Right ventricle myocardium inferior (tissue), 1 donor: ENCODE results near the gene PTGDR. TPM values are rescaled to one million over a fixed set of nuclear protein-coding genes. Genes with fewer than 3 reads are reported as not detected.

Experiments
- ATAC-seq: fragments of 200-7000 bp; cut with Tn5 transposase; one replicate; pipeline ENCODE4 v1.9.1; 2020; ENCODE audit warnings: mild to moderate bottlenecking, moderate library complexity
- DNase-seq: peaks from one replicate; pipeline ENCODE4 v3.0.0; 2021; ENCODE audit errors: missing footprints
- intact Hi-C: fragments of 100-400 bp; cut with DNase I; formaldehyde crosslinking; loops from one replicate; pipeline ENCODE4 v1.11.0; 2022
- total RNA-seq: library from RNA; stranded (reverse); fragmentation: NEBNext Ultra II Directional; extraction: Animal tissue kit (Norgen Biotek cat#: 25700); gene quantifications from one replicate; pipeline ENCODE4 v1.2.1, GENCODE V29; 2021
- donor health status: DM: no; HTN: yes; CAD: no; lungs with severe emphysema.

Gene PTGDR
- total RNA-seq, 1 donor from 2014 or later, result 0.89 TPM

GRCh38 chr14:52303236-52303635 is 35.7 kb downstream of the PTGDR start:
- DNase-seq (no peak), ATAC-seq (no peak)
- intact Hi-C loops, result loop anchor here (5.0 kb wide), 1 partner anchor 169 kb away; no protein-coding TSS in a partner anchor

DNA sequence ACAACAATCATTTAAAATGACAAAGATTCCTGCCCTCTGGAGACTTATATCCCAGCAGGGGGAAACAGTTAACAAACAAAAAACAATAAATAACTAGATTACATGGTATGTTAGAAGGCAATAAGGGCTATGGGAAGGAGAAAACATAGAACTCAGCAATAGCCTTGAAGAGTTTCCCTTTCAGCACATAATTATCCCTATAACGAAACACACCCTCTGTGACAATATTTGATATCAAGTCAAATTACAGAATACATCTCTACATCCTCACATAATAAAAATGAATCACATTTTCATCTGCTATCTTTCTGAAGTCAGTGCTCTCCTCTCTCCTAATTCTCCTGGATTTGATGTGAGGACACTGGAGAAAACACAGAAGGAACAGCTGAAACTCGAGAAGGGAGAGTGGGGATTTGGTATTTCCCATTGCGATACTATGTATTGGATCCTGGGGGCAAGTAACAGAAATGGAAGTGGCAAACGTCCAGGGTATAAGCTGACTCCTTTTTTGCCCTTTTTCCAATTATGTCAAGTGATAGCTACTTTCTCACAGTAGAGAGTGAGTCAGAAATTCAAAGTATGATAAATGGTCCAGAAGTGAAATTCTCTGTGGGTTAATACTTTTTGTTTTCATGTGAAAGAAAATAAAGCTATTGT is 36.9 kb downstream of the PTGDR start:
- intact Hi-C loops, result loop anchor here (5.0 kb wide), 1 partner anchor 168 kb away; no protein-coding TSS in a partner anchor
- ATAC-seq, result no peak
- DNase-seq, result no peak

DNA sequence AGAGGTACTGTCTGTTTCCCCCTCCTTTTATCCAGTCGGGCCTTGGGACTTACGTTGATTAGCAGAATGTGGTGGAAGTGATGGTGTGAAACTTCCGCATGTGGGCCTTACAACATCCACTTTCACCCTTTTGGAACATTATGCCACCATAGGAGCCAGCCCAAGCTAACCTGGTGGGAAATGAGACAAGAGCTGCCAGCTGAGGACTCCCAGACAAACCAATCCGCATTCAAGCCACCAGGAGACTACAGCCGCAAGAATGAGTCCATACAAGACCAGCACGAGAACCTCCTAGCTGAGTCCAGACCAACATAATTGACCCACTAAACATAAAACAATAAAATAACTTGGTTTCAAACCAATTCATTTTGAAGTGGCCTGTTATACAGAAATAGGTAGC is 37.5 kb downstream of the PTGDR start:
- ATAC-seq, result no peak
- DNase-seq, result no peak
- intact Hi-C loops, result no loop called here

GRCh38 chr14:52307376-52307775 is 39.9 kb downstream of the PTGDR start:
- no peak for DNase-seq
- intact Hi-C loops, result no loop called here
- no peak for ATAC-seq

DNA sequence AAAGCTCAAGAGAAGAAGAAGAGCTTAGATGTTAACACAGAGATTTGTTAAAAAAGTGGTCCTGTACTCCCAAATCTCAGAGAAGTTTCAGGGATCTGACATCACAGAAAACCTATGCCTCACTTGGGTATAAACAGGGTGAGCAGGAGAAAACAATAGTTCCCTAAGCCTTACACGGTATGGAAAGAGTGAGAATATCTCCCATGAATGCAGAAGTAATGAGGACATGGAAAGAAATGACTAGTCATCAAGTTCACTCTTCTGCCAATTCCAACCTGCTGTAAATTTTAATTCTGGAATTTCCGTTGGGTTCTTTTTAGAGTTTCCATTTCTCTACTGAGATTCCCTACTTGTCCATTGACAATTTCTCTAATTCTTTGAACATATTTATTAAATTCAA is 40.4 kb downstream of the PTGDR start:
- ATAC-seq (no peak), DNase-seq (no peak)
- intact Hi-C loops, result no loop called here

DNA sequence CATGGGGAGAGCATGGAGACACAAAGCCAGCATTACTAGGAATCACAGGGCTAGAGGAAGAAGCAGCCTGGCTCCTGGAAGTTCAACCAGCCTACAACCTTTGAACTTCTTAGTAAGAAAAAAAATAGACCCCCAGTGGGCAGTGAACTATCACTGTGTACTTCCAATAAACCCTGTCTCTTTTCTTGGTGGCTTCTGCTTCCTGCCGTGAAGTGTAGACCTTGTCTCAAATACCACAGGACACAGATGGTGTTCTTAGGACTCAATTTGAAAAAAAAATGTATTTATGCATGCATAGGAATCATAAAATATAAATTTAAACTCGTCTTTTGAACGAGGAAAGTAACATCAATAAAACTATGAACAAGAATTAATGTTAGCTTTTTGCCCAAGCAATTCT is 43.0 kb downstream of the PTGDR start:
- ATAC-seq (no peak), DNase-seq (no peak)
- intact Hi-C loops, result no loop called here

- no peak for ATAC-seq
- no peak for DNase-seq
- intact Hi-C loops, result no loop called here
Observed at GRCh38 chr14:52312931-52313355, 45.4 kb downstream of the PTGDR start.

GRCh38 chr14:52313462-52313861 is 46.0 kb downstream of the PTGDR start:
- no peak for DNase-seq
- intact Hi-C loops, result no loop called here
- ATAC-seq, result no peak

GRCh38 chr14:52313903-52314594 is 46.6 kb downstream of the PTGDR start, which contains the start of gene PTGER2:
Gene PTGER2 (plus strand): TSS chr14:52314312. CDS start chr14:52314549, 237 bp downstream.
- ATAC-seq (peak; percentile 89), DNase-seq (peak; percentile 96)
- intact Hi-C loops, result no loop called here

GRCh38 chr14:52314595-52315354 is 47.3 kb downstream of the PTGDR start:
- DNase-seq (peak; percentile 76), ATAC-seq (peak; percentile 28)
- intact Hi-C loops, result no loop called here

DNA sequence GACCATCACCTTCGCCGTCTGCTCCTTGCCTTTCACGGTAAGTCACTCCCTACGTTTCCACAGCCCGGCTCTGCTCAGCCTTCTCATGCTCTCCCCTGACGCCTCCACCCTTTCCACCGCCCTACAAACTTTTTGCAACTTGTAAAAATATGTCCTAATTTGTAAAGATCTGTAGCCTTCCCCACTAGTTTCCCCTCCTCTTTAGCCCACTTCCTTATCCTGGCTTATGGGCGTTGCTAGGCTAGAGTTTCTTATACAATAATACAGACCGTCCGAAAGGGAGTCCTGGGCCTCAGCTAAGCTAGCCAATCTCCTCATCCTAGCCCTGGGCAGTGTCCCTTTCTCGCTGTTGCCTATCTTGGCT is 47.8 kb downstream of the PTGDR start:
- intact Hi-C loops, result no loop called here
- no peak for ATAC-seq
- DNase-seq, result no peak

- ATAC-seq (no peak), DNase-seq (no peak)
- intact Hi-C loops, result no loop called here
Observed at GRCh38 chr14:52318062-52318461, 50.6 kb downstream of the PTGDR start.

DNA sequence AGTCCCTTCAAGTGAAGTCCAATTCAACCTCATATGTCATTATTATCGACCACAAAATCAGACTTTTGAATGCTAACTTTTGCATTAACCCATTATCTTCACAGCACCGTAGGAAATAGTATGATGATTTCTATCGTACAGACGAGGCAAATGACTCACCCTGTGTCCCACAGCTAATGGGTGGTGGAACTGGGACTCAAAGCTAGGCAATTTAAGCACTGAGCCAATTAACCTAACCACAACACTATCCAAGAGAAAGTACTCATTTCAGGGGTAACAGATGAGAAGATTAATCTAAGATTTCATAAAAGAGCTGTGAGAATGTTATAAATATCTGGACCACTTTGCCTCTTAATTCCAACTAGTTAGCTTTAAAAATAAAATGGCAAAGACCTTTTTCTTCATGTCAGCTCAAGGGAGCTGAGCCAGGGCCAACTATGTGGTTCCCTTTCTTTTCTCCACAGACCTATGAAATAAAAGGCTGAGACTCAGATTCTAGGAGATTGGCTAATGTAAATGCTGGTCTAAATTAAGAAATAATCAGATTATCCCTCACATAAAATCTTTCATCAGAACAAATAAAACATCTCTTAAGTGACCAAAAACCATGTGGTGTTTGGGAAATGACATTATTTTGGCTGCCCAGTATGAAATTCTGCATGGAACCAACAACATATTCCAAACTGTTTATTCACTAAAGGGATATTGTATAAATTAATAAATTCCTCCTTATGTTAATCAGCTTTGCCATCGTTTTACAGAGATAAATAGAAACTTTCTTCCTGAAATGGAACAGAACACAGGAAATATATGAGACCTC is 51.5 kb downstream of the PTGDR start:
- no peak for DNase-seq
- intact Hi-C loops, result no loop called here
- no peak for ATAC-seq

DNA sequence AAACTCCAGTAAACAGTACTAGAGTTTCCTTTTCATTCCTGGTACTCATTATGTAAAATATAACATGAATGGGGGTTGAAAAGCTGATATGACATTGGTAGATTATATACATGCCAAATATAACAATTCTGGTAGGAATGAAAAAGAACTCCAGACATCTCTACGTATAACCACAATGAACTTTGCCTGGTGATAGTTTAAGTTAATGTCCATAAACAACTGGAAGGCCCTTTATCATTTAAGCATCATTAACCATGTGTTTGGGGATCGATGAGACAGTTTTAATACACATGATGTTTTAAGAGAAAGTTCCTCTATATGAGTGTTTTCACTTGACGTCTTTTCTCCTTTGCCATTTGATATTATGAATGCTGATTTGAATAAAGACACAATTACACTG is 52.4 kb downstream of the PTGDR start:
- DNase-seq (no peak), ATAC-seq (no peak)
- intact Hi-C loops, result no loop called here

DNA sequence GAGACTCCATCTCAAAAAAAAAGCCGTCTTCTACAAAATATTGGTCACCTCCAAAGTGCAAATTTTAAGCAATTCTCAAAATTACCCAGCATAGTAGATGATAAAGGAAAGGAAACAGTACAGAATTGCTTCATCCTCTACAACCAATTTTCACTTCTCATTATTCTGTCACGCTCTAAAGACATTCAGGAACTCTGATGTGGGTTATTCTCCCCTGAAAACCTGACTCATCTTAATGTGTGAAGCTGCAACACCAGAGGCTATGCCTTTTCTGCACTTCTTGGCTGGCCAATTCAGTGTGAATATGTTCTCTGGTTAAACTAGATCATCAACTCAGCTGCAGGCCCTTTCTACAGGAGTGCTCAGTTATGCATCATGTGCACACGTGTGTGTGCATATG is 57.6 kb downstream of the PTGDR start:
- DNase-seq (no peak), ATAC-seq (peak; percentile 67)
- intact Hi-C loops, result no loop called here

GRCh38 chr14:52325630-52326029 is 58.1 kb downstream of the PTGDR start:
- DNase-seq, result no peak
- no peak for ATAC-seq
- intact Hi-C loops, result no loop called here
